Measurements from ENCODE around the gene WWOX. TPM values are rescaled to one million over a fixed set of nuclear protein-coding genes. Genes with fewer than 3 reads are reported as not detected.

Gene WWOX
- total and polyA plus RNA-seq, 2 donors (not counting 1 experiment from before 2014, with no cell fraction given) = 10.5 to 42.3 TPM

DNA sequence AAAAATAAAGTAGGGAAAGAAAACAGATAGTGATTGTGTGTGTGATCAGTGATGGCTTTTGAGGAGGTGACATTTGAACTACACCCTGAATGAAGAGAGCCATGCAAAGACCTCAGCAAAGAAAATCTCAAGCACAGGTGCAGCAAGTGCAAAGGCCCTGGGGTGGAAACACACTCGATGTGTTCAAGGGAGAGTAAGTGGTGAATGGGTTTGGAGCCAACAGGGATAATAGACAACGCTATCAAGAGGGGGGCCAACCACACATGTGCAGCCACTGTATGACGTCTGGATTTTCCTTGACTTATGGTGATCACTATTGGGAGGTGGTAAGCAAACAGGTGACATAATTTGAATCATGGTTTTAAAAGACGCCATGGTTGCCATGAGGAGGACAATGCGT, 564.2 kb downstream of the WWOX start:
- intact Hi-C loops (cut with micrococcal nuclease) = no loop called here
- POLR2A ChIA-PET = no interaction called here
- TF ChIP-seq, protein P1, sequence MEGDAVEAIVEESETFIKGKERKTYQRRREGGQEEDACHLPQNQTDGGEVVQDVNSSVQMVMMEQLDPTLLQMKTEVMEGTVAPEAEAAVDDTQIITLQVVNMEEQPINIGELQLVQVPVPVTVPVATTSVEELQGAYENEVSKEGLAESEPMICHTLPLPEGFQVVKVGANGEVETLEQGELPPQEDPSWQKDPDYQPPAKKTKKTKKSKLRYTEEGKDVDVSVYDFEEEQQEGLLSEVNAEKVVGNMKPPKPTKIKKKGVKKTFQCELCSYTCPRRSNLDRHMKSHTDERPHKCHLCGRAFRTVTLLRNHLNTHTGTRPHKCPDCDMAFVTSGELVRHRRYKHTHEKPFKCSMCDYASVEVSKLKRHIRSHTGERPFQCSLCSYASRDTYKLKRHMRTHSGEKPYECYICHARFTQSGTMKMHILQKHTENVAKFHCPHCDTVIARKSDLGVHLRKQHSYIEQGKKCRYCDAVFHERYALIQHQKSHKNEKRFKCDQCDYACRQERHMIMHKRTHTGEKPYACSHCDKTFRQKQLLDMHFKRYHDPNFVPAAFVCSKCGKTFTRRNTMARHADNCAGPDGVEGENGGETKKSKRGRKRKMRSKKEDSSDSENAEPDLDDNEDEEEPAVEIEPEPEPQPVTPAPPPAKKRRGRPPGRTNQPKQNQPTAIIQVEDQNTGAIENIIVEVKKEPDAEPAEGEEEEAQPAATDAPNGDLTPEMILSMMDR (IDR thresholded peaks at IDR 0.05) = no peak
- TF ChIP-seq EZH2 (IDR thresholded peaks at IDR 0.05; ENCODE audit: borderline replicate concordance, insufficient read depth, low read depth, low read length, poor library complexity, severe bottlenecking) = no peak
- Mint-ChIP-seq H3K4me1 (peaks cover 6% of the 10 kb centered on the region), H3K9me3 (ENCODE audit: insufficient read depth) (no peaks in the 10 kb centered on the region), H3K27me3 (no peaks in the 10 kb centered on the region), H3K27ac (no peak overlapping the region), H3K4me3 (no peak overlapping the region)
- Histone ChIP-seq H3K79me2 (ENCODE audit: control insufficient read depth, insufficient read depth, low read length) (no peaks in the 10 kb centered on the region), H3K9ac (ENCODE audit: low read length) (no peak overlapping the region), H3K4me2 (replicated peaks; ENCODE audit: low read depth, low read length, poor library complexity, severe bottlenecking) (no peak overlapping the region), H2AFZ (ENCODE audit: insufficient read depth, low read depth, low read length, poor library complexity, severe bottlenecking) (no peak overlapping the region), H3K27ac (ENCODE audit: low read length in 2 of 2) (no peak overlapping the region), H4K20me1 (ENCODE audit: control insufficient read depth, insufficient read depth, low read length, poor library complexity, severe bottlenecking) (no peaks in the 10 kb centered on the region), H3K4me1 (ENCODE audit: control insufficient read depth in 2 of 2, insufficient read depth in 2 of 2, low read length in 2 of 2) (no peaks in the 10 kb centered on the region), H3K27me3 (replicated peaks in 1 of 4; ENCODE audit: control extremely low read depth in 1 of 4, control insufficient read depth in 3 of 4, insufficient read depth in 4 of 4, low read length in 3 of 4) (no peaks in the 10 kb centered on the region), H3K4me3 (ENCODE audit: control extremely low read depth in 1 of 5, extremely low read depth in 1 of 5, insufficient read depth in 1 of 5, low read depth in 2 of 5, low read length in 4 of 5) (no peak overlapping the region), H3K36me3 (replicated peaks in 1 of 2; ENCODE audit: control extremely low read depth in 1 of 2, control insufficient read depth in 1 of 2, extremely low read depth in 1 of 2, insufficient read depth in 2 of 2, low read length in 1 of 2) (no peaks in the 10 kb centered on the region), H3K9me3 (ENCODE audit: control extremely low read depth in 1 of 3, control insufficient read depth in 2 of 3, insufficient read depth in 1 of 3, low read length in 2 of 3) (no peaks in the 10 kb centered on the region)
- no peak for DNase-seq
- no peak for ATAC-seq (ENCODE audit: low read depth)
- WGBS (ENCODE audit: insufficient coverage) = 95% methylated on average over 5 of the region's 5 CpGs
- CTCF ChIA-PET = no interaction called here

DNA sequence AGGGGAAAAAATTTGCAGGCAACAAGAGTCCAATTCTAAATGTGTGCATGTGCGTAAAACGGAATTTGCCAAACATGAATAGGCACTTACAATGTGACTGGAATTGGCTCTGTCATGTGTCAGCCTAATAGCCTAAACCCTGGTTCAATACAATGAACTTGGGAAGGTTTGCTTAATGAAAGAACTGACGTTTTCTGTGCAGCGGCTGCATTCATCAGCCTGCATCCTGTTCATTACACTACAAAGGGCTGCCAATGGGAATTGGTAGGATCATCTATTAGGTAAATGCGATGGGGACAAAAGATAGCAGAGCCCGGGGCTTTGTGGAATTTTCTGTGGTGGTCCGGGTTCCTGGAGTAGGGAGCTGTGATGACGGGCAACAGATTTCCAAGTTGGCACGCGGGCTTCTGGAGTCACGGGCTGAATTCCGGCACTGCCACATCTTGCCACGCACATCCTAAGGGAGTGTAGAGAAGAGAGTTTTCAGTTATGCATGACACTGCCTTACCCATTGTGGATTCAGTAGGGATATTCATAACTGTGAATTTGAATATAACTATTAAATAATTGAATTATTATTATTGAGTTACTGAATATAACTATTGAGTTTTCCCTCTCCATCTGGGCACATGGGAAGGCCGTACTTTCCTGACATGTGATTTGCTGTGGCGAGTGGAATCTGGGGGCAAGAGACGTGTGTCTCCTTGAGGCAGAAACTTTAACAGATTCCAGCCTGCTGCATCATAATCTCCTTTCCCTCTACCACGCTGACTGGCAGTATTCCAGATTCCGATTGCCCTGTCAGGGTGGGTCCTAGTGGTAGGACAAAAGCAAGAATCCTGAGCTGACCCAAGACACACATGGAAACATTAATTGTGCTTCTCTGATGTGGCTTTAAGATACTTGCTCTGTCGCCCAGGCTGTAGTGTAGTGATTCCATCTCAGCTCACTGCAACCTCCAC, 565.6 kb downstream of the WWOX start:
- intact Hi-C loops (cut with micrococcal nuclease) = no loop called here
- no peak overlapping the region for H3K27ac Mint-ChIP-seq
- ATAC-seq (ENCODE audit: low read depth) (no peak), DNase-seq (no peak)
- Histone ChIP-seq H2AFZ (ENCODE audit: insufficient read depth, low read depth, low read length, poor library complexity, severe bottlenecking) (no peak overlapping the region), H3K4me1 (ENCODE audit: control insufficient read depth in 2 of 2, insufficient read depth in 2 of 2, low read length in 2 of 2) (no peaks in the 10 kb centered on the region), H3K79me2 (ENCODE audit: control insufficient read depth, insufficient read depth, low read length) (no peaks in the 10 kb centered on the region), H3K4me2 (replicated peaks; ENCODE audit: low read depth, low read length, poor library complexity, severe bottlenecking) (no peak overlapping the region), H3K9me3 (ENCODE audit: control extremely low read depth in 1 of 3, control insufficient read depth in 2 of 3, insufficient read depth in 1 of 3, low read length in 2 of 3) (no peaks in the 10 kb centered on the region), H3K27ac (ENCODE audit: low read length in 2 of 2) (no peak overlapping the region), H3K36me3 (replicated peaks in 1 of 2; ENCODE audit: control extremely low read depth in 1 of 2, control insufficient read depth in 1 of 2, extremely low read depth in 1 of 2, insufficient read depth in 2 of 2, low read length in 1 of 2) (no peaks in the 10 kb centered on the region), H4K20me1 (ENCODE audit: control insufficient read depth, insufficient read depth, low read length, poor library complexity, severe bottlenecking) (no peaks in the 10 kb centered on the region), H3K4me3 (ENCODE audit: control extremely low read depth in 1 of 5, extremely low read depth in 1 of 5, insufficient read depth in 1 of 5, low read depth in 2 of 5, low read length in 4 of 5) (no peak overlapping the region), H3K9ac (ENCODE audit: low read length) (no peak overlapping the region), H3K27me3 (replicated peaks in 1 of 4; ENCODE audit: control extremely low read depth in 1 of 4, control insufficient read depth in 3 of 4, insufficient read depth in 4 of 4, low read length in 3 of 4) (no peaks in the 10 kb centered on the region)
- ChIA-PET POLR2A (no interaction called here), CTCF (no interaction called here)
- no peaks in the 10 kb centered on the region for H3K9me3 Mint-ChIP-seq (ENCODE audit: insufficient read depth)
- WGBS (ENCODE audit: insufficient coverage) = 93% methylated on average over 9 of the region's 19 CpGs
- no peak overlapping the region for H3K4me3 Mint-ChIP-seq
- no peaks in the 10 kb centered on the region for H3K27me3 Mint-ChIP-seq
- no peak for TF ChIP-seq EZH2 (IDR thresholded peaks at IDR 0.05; ENCODE audit: borderline replicate concordance, insufficient read depth, low read depth, low read length, poor library complexity, severe bottlenecking)
- TF ChIP-seq, protein P1 (IDR thresholded peaks at IDR 0.05) = no peak
- H3K4me1 Mint-ChIP-seq = no peaks in the 10 kb centered on the region
